NCI-H345 treated with DMSO at 0.1 percent for 48 hours (cell line): ENCODE measurements around the gene RAET1L.
"Not testable (repeated sequence)": the region's sequence is repeated elsewhere in the genome, so short reads cannot be mapped to it uniquely, and the experiment has no call there.

ENCODE experiments used
- DNase-seq: peaks from one replicate; lab custom pipeline; 2025; ENCODE audit not compliant: unreplicated experiment; lab: John Stamatoyannopoulos, UW

RAET1L gene

DNA sequence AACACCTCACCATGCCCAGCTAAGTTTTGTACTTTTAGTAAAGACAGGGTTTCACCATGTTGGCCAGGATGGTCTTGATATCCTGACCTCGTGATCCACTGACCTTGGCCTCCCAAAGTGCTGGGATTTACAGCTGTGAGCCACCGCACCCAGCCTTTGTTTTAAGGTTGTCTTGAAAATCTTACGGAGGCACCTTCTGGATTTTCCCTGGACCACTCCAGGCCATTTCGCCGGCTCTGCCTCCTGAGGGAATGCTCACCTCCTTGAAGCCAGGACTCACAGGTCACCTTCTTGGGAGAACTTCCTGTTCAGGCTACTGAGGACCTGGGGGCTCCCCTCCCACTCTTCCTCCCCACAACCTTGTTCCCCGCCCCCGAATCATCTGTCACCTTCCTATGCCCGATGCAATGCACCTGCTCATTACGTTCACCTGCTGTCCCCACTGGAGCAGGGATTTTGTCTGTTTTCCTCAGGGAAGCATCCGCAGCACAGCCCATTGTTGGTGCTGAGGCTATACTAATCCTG, 19.4 kb upstream of the RAET1L start:
- DNase-seq = no peak

GRCh38 chr6:150043501-150044412, 18.4 kb upstream of the RAET1L start:
- DNase-seq = no peak

GRCh38 chr6:150043096-150043495, 17.8 kb upstream of the RAET1L start:
- no peak for DNase-seq

- no peak for DNase-seq
Measured at GRCh38 chr6:150038202-150039062, 13.1 kb upstream of the RAET1L start.

- no peak for DNase-seq
Measured at GRCh38 chr6:150037526-150038201, 12.3 kb upstream of the RAET1L start.

- DNase-seq = no peak
Measured at GRCh38 chr6:150036081-150036480, 10.7 kb upstream of the RAET1L start.

GRCh38 chr6:150033207-150033771, 8.0 kb upstream of the RAET1L start:
- no peak for DNase-seq

- DNase-seq = no peak
Measured at GRCh38 chr6:150032598-150032997, 7.3 kb upstream of the RAET1L start.

GRCh38 chr6:150030611-150031010, 5.3 kb upstream of the RAET1L start:
- DNase-seq = no peak

DNA sequence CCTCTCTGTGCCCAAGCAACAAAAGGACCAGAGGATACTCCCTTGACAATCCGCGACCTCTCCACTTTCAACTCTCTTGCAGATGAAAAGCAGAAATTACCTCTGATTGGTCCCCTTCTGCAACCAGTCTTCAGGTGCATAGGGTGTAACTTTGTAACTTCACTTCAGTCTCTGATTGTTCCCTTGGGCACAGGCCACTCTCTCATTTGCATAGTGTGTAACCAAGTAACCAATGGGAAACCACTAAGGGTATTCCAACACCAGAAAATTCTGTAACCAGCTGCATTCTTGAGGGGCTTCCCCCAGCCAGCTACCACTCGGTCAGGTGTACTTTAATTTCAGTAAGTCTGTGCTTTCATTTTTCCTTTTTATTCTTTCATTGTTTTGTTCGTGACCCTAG, 4.4 kb upstream of the RAET1L start:
- DNase-seq = no peak

DNA sequence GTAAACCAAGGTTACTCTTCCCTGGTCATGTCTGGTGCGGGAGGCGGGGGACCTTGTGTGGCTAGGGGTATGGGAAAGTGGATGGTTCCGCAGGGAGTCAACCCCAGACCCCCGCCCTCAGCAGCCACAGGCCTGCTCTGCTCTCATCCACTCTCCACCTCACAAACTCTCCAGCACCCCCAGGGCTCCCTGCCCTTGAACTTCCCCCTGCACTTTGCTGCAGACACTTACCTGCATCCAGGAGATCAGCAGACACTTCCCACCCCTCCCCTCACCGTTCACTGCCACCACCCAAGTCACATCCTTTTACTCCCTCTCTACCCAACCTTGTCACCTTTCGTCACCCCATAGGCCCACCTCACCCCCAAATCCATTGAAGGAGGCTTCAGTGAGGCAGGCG, 3.9 kb upstream of the RAET1L start:
- no peak for DNase-seq

- no peak for DNase-seq
Measured at GRCh38 chr6:150028799-150029198, 3.5 kb upstream of the RAET1L start.

GRCh38 chr6:150027806-150028565, 2.7 kb upstream of the RAET1L start:
- no peak for DNase-seq

DNA sequence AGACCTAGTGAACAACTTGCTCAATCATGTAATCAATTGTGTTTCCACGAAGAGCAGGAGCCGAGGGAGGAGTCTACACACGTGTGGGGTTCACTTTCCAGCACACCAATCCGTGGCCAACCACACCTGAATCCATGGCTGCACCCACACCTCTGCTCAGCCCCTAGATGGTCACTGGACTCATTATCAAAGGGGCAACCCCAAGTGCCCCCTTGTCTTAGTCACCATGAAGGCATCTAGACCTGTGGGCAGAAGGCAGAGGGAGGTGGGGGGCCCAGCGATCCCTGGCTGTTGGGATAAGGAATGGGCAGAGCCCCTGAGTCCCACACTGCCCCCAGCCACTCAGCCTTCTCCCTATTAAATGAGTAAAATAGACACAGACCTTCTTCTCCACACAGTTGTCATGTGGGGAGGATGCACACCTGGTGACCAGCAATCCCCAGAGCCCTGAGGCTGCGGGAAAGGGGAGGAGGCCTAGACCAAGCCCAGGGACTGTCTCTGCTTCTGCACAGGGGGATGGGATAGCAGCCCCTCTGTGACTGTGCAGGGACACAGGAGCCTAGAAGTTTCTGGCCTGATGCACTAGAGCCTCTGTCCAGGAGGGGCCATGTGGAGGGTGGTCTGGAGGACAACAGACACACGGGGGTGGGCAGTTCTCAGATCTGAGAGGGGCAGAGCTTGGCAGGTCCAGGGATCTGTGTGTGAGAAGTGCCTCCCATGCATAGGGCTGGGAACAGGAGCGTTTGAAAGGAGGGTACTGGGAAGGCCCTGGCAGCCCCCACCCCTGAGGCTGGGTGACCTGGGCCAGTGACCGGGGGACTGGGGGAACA, 1.9 kb upstream of the RAET1L start:
- no peak for DNase-seq

- no peak for DNase-seq
Measured at GRCh38 chr6:150024646-150025155, 631 bp downstream of the RAET1L start.

DNA sequence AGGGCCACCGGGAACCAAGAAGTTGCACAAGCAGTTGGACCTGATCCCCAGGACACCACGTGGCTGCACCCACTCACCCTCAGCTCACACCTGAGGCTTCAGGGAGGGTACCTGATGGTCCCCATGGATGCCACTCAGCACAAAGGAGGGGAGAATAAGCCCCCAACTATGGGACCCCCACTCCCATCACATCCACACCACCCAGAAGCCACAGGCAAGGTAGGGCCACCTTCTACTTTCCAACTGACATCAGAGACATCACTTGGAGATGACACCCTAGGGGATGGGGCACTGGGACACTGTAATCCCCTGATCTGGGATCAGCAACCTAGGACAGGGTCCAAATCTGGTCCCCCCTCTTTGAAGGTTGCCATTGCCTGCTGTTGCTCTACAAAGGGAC, 1.3 kb downstream of the RAET1L start:
- not testable (repeated sequence) for DNase-seq

DNA sequence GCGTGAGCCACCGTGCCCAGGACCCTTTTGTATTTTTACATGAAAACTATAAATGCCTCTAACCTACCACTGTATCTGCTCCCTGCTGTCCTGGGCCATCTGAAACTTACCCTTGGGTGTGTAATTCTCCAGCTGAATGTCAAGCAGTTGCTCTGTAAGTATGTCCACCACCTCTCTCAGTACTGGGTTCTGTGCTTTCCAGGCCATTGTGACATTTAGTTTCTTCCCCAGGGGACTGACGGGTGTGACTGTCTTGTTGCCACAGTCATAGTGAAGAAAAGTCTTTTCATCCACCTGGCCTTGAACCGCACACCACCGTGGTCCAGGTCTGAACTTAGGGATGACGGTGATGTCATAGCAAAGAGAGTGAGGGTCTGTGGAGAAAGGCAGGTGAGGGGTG, 3.5 kb downstream of the RAET1L start:
- DNase-seq = not testable (repeated sequence)

GRCh38 chr6:150018846-150019580, 6.3 kb downstream of the RAET1L start:
- DNase-seq = no peak
